K562 (cell line): Measurements from ENCODE around the gene ALCAM. TPM values are rescaled to one million over a fixed set of nuclear protein-coding genes. Genes with fewer than 3 reads are reported as not detected.

Experiments
- ATAC-seq: fragments of 200-7000 bp; cut with Tn5 transposase; 3 replicates; pipeline ENCODE4 v1.9.1; 2020; ENCODE audit warnings: moderate library complexity
- BruUV-seq: library from RNA; stranded (reverse); fragments of 400-500 nt; replicated peaks from 2 replicates; lab custom pipeline; 2021; lab: Mats Ljungman, UMichigan
- CTCF ChIA-PET: fragments of 300-600 bp; formaldehyde crosslinking; extraction: SDS; loops from one replicate; lab custom pipeline; 2021; ENCODE audit warnings: low intra/inter-chr PET ratio; lab: Yijun Ruan, JAX
- POLR2A ChIA-PET: fragments of 300-600, 350-650 bp; sonication (Branson Sonifier 250); formaldehyde crosslinking; extraction: SDS; loops from one replicate; lab custom pipeline; 2021; ENCODE audit warnings: antibody characterized with exemption, inconsistent platforms; lab: Yijun Ruan, JAX
- DNase-seq, 4 experiments: peaks; one replicate each; pipeline versions ENCODE4 v3.0.0 to v3.0.0-alpha.2; 2011 to 2018; ENCODE audit warnings: low spot score in 3 of 4, mixed read lengths in 3 of 4; ENCODE audit errors: extremely low read depth in 1 of 4
- FAIRE-seq: peaks from 2 replicates; lab custom pipeline; 2011; peaks lifted over from hg19 to GRCh38; lab: Jason Lieb, UNC
- H2AFZ ChIP-seq: 2 replicates; pipeline ENCODE4 v1.6.0; 2011; ENCODE audit warnings: low read depth, low read length, control low read depth, inconsistent platforms
- H3K27ac ChIP-seq: fragments of 200-600 bp; 3 replicates; pipeline ENCODE4 v1.8.0; 2011; ENCODE audit warnings: low read depth, mild to moderate bottlenecking, control low read depth, inconsistent platforms, low read length, moderate library complexity, mixed read lengths; ENCODE audit errors: extremely low read depth
- H3K27me3 ChIP-seq, 2 experiments: fragments of 300-600 bp in 1 of 2; 2 replicates in 1 of 2; 3 replicates in 1 of 2; pipeline versions ENCODE4 v1.6.0 to v1.8.0; 2011; ENCODE audit warnings: inconsistent platforms in 2 of 2, low read length in 2 of 2, mild to moderate bottlenecking in 1 of 2, mixed read lengths in 1 of 2, moderate library complexity in 1 of 2; ENCODE audit not compliant: control insufficient read depth in 2 of 2, insufficient read depth in 2 of 2
- H3K36me3 ChIP-seq: fragments of 300-600 bp; 3 replicates; pipeline ENCODE4 v1.8.0; 2011; ENCODE audit warnings: mild to moderate bottlenecking, low read length, inconsistent platforms; ENCODE audit not compliant: control insufficient read depth, insufficient read depth
- H3K4me1 ChIP-seq, 2 experiments: fragments of 200-600 bp in 1 of 2; replicated peaks in 1 of 2; 2 replicates in 1 of 2; 3 replicates in 1 of 2; pipeline versions ENCODE4 v1.5.1 to v1.8.0; 2011; ENCODE audit warnings: inconsistent platforms in 2 of 2, low read length in 2 of 2, mild to moderate bottlenecking in 1 of 2, mixed read lengths in 1 of 2, moderate library complexity in 1 of 2; ENCODE audit not compliant: control insufficient read depth in 2 of 2, insufficient read depth in 2 of 2
- H3K4me2 ChIP-seq: 2 replicates; pipeline ENCODE4 v1.6.1; 2011; ENCODE audit warnings: low read length, control low read depth, inconsistent platforms, mixed read lengths; ENCODE audit not compliant: insufficient read depth
- H3K4me3 ChIP-seq: fragments of 200-600 bp; sonication (generic), shearing (Covaris generic); 2 replicates; pipeline ENCODE4 v1.5.1; 2016; ENCODE audit warnings: control low read depth, inconsistent platforms
- H3K79me2 ChIP-seq: fragments of 200-600 bp; 3 replicates; pipeline ENCODE4 v1.8.0; 2011; ENCODE audit warnings: low read length, inconsistent platforms; ENCODE audit not compliant: control insufficient read depth, insufficient read depth
- H3K9ac ChIP-seq, 2 experiments: 2 replicates each; pipeline versions ENCODE4 v1.6.0 to v1.6.1; 2011; ENCODE audit warnings: low read depth in 2 of 2, low read length in 2 of 2, control low read depth in 1 of 2, inconsistent platforms in 1 of 2, mild to moderate bottlenecking in 1 of 2, mixed read lengths in 1 of 2; ENCODE audit not compliant: insufficient read depth in 1 of 2
- H3K9me1 ChIP-seq: one replicate; pipeline ENCODE4 v1.6.0; 2011; ENCODE audit warnings: inconsistent platforms, mild to moderate bottlenecking, low read length, moderate library complexity; ENCODE audit not compliant: control insufficient read depth, insufficient read depth
- H3K9me3 ChIP-seq: replicated peaks from 2 replicates; pipeline ENCODE4 v1.5.1; 2011; ENCODE audit warnings: low read depth, low read length, inconsistent platforms; ENCODE audit not compliant: control insufficient read depth, insufficient read depth
- H4K20me1 ChIP-seq: replicated peaks from 2 replicates; pipeline ENCODE4 v1.6.1; 2011; ENCODE audit warnings: low read length, inconsistent platforms, mixed read lengths; ENCODE audit not compliant: control insufficient read depth, insufficient read depth
- FOS ChIP-seq: IDR thresholded peaks from 3 replicates; pipeline ENCODE4 v1.6.1; 2011; ENCODE audit not compliant: insufficient read length; ENCODE audit errors: extremely low read depth
- FOXJ2 ChIP-seq: fragments of 200-800 bp; sonication (Bioruptor generic); IDR thresholded peaks from 2 replicates; pipeline ENCODE4 v1.6.1; 2016; ENCODE audit warnings: missing genetic modification characterization, missing compliant biosample characterization
- FOXK1 ChIP-seq: sonication (generic); formaldehyde crosslinking; IDR thresholded peaks from 2 replicates; pipeline ENCODE4 v1.8.0; 2022; ENCODE audit warnings: missing genetic modification reagents, mild to moderate bottlenecking, borderline replicate concordance
- JUND ChIP-seq, 2 experiments: IDR thresholded peaks; 2 replicates in 1 of 2; 3 replicates in 1 of 2; pipeline ENCODE4 v1.6.1; 2011; ENCODE audit warnings: borderline replicate concordance in 2 of 2, low read depth in 2 of 2, low read length in 2 of 2, improper control_type of control experiment in 1 of 2, missing biosample characterization in 1 of 2, missing genetic modification characterization in 1 of 2, missing genetic modification reagents in 1 of 2
- MCM3 ChIP-seq: fragments of 450-650 bp; IDR thresholded peaks from 2 replicates; pipeline ENCODE4 v1.6.1; 2016
- MXI1 ChIP-seq: IDR thresholded peaks from 2 replicates; pipeline ENCODE4 v1.6.1; 2011; ENCODE audit warnings: low read depth, mild to moderate bottlenecking, improper control_type of control experiment, low read length
- PCBP2 ChIP-seq: fragments of 200-400 bp; formaldehyde crosslinking; IDR thresholded peaks from 2 replicates; pipeline ENCODE4 v1.6.1; 2018; ENCODE audit warnings: low read length, low read depth, mild to moderate bottlenecking, moderate library complexity; ENCODE audit not compliant: poor library complexity, severe bottlenecking
- RUNX1 ChIP-seq: sonication (generic); IDR thresholded peaks from 2 replicates; pipeline ENCODE4 v1.6.1; 2016; ENCODE audit warnings: antibody characterized with exemption, low read depth
- SAP30 ChIP-seq: fragments of 200-600 bp; sonication (generic); IDR thresholded peaks from 2 replicates; pipeline ENCODE4 v1.6.1; 2012; ENCODE audit warnings: borderline replicate concordance, low read depth, mild to moderate bottlenecking, moderate library complexity, low read length, control low read depth, inconsistent platforms; ENCODE audit not compliant: insufficient read depth, poor library complexity, severe bottlenecking
- TRIM28 ChIP-seq: fragments of 450-650 bp; IDR thresholded peaks from 2 replicates; pipeline ENCODE4 v1.6.1; 2017
- U2AF2 ChIP-seq: fragments of 200-400 bp; formaldehyde crosslinking; optimal IDR thresholded peaks from 2 replicates; pipeline ENCODE3; 2017; ENCODE audit warnings: low read depth, mild to moderate bottlenecking, low read length
- ZNF121 ChIP-seq: sonication (generic); formaldehyde crosslinking; conservative IDR thresholded peaks from 2 replicates; pipeline ENCODE4 v1.8.0; 2022; ENCODE audit warnings: missing genetic modification reagents
- ZNF668 ChIP-seq: fragments of 250-450 bp; sonication (Bioruptor Pico); IDR thresholded peaks from 2 replicates; pipeline ENCODE4 v1.8.0; 2022; ENCODE audit warnings: mild to moderate bottlenecking, inconsistent platforms
- ZNF76 ChIP-seq: fragments of 250-450 bp; sonication (Bioruptor Pico); IDR thresholded peaks from 2 replicates; pipeline ENCODE4 v1.4.0; 2020; ENCODE audit warnings: mild to moderate bottlenecking, moderate library complexity, borderline replicate concordance
- ZZZ3 ChIP-seq: fragments of 450-650 bp; IDR thresholded peaks from 2 replicates; pipeline ENCODE4 v1.6.1; 2016; ENCODE audit warnings: antibody characterized with exemption, mild to moderate bottlenecking, moderate library complexity
- WGBS: fragments of 100-300 bp; shearing (Covaris generic); methylation state at CpG from one replicate; pipeline ENCODE4 v1.1.6; 2016; ENCODE audit warnings: low coverage, mixed read lengths; ENCODE audit not compliant: insufficient coverage; ENCODE audit errors: missing lambda C conversion rate; 5-methylcytosine and 5-hydroxymethylcytosine counted together
- in situ Hi-C: fragments of 300-500 bp; cut with MboI; formaldehyde crosslinking; loops from 4 replicates; pipeline ENCODE4 v1.15.0; 2018; ENCODE audit warnings: inconsistent platforms, mixed read lengths
- intact Hi-C: fragments of 100-400 bp; cut with micrococcal nuclease; formaldehyde crosslinking; loops from 2 replicates; pipeline ENCODE4 v1.14.2; 2022
- polyA plus RNA-seq, 8 experiments: library from polyadenylated mRNA; depleted of rRNA in 4 of 8; stranded (reverse) in 5 of 8; unstranded in 3 of 8; fragments of >200 nt; fragmentation: Nextera tagmentation in 2 of 8; fragmentation: Illumina TruSeq in 1 of 8; extraction: Ambion mirVana in 2 of 8; extraction: Trizol in 1 of 8; gene quantifications; 2 replicates each; pipeline versions ENCODE4 v1.2.1 to v1.2.3, GENCODE V29; 2011 to 2014; ENCODE audit warnings: inconsistent platforms in 1 of 8, missing spikeins in 1 of 8
- total RNA-seq, 7 experiments: library from RNA; depleted of rRNA in 6 of 7; stranded (reverse); fragments of >200 nt in 6 of 7; fragmentation: Illumina TruSeq in 2 of 7; extraction: Trizol in 2 of 7; gene quantifications; 2 replicates each; pipeline versions ENCODE4 v1.2.1 to v1.2.3, GENCODE V29; 2011 to 2021; ENCODE audit warnings: low replicate concordance in 1 of 7

The ALCAM gene
- total and polyA plus RNA-seq, 9 of the 15 experiments (the other 6 are each of a cell fraction or from before 2014, with no cell fraction given) = 0.03 to 0.98 (median 0.14) TPM; not detected in 1

DNA sequence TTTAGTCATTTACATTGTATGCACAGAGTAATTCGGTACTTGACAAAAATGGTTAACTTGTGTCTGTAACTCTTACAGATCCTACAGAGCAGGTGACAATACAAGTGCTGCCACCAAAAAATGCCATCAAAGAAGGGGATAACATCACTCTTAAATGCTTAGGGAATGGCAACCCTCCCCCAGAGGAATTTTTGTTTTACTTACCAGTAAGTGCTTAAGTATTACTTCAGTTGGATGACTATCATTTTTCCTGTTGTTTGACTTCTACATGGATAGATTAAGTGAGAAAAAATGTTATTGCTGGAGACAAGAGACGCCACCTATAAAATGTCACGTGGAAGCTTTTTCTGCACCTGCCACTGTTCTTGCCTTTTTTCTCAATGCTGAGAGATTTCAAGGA lies 173.2 kb downstream of the ALCAM start:
- H3K27me3 ChIP-seq = no peaks in the 10 kb centered on the region
- CTCF ChIA-PET = no interaction called here
- no peaks in the 10 kb centered on the region for H4K20me1 ChIP-seq
- no peaks in the 10 kb centered on the region for H3K9me3 ChIP-seq
- H3K4me2 ChIP-seq = no peak overlapping the region
- FAIRE-seq (no peak), DNase-seq (no peak), ATAC-seq (no peak)
- no TSS peak for BruUV-seq
- no peak overlapping the region for H3K27ac ChIP-seq
- POLR2A ChIA-PET = no interaction called here
- in situ Hi-C loops = no loop called here
- no peaks in the 10 kb centered on the region for H3K9me1 ChIP-seq
- H3K4me1 ChIP-seq = no peaks in the 10 kb centered on the region
- intact Hi-C loops = no loop called here
- no peak overlapping the region for H3K9ac ChIP-seq
- no peak overlapping the region for H3K4me3 ChIP-seq
- 0% methylated on average over 3 of the region's 3 CpGs for WGBS
- no peak overlapping the region for H2AFZ ChIP-seq
- no peaks in the 10 kb centered on the region for H3K79me2 ChIP-seq
- no peaks in the 10 kb centered on the region for H3K36me3 ChIP-seq
- no peak for TF ChIP-seq FOXJ2
- no peak for TF ChIP-seq ZNF668 (CRISPR knock-in tag)
- no peak for TF ChIP-seq RUNX1
- no peak for TF ChIP-seq JUND (IDR thresholded peaks at IDR 0.05; ENCODE audit: borderline replicate concordance, low read depth, low read length)
- TF ChIP-seq JUND (tag; IDR thresholded peaks at IDR 0.05; ENCODE audit: borderline replicate concordance, low read depth, low read length) = no peak
- no peak for TF ChIP-seq FOS
- no peak for TF ChIP-seq U2AF2
- TF ChIP-seq SAP30 = no peak
- no peak for TF ChIP-seq PCBP2
- TF ChIP-seq ZNF76 (CRISPR knock-in tag) = no peak
- no peak for TF ChIP-seq ZNF121 (CRISPR knock-in tag)
- TF ChIP-seq MXI1 = no peak
- no peak for TF ChIP-seq MCM3
- TF ChIP-seq TRIM28 = no peak
- no peak for TF ChIP-seq ZZZ3
- TF ChIP-seq FOXK1 (CRISPR knock-in tag) = no peak
